Bone marrow (tissue), 2 donors: ENCODE measurements around the gene RBM24.
"Not testable (repeated sequence)": the region's sequence is repeated elsewhere in the genome, so short reads cannot be mapped to it uniquely, and the experiment has no call there.

Experiments
- DNase-seq, 2 donors: peaks; one replicate each; lab custom pipeline; 2025; lab: John Stamatoyannopoulos, UW

The RBM24 gene

GRCh38 chr6:17291778-17292177, 10.6 kb downstream of the RBM24 start:
- no peak for DNase-seq

DNA sequence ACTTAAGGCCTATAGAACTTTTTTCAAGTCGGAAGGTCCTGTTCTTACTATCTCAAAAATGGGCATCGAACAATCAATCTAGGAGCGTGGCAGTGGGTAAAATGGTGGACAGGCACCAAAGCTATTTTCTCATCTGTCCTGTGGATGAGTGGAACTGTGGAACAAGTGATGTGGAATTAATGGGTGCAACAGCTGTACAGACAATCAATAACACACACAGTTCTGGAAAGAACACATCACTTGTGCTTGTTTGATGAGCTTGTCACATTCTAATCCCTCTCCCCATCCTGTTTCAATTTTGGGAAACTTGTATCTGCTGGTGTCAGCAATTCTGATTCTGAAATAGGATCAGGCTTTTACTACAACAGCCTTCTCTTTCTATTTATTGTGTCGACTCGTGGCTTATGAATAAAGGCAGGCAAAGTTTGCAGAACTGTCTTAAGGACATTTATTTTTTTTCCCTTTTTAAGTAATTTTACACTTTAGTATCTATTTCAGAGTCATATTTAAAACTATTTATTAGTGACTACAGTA, 11.5 kb downstream of the RBM24 start:
- no peak for DNase-seq

- DNase-seq = no peak
Measured at GRCh38 chr6:17293395-17293794, 12.2 kb downstream of the RBM24 start.

DNA sequence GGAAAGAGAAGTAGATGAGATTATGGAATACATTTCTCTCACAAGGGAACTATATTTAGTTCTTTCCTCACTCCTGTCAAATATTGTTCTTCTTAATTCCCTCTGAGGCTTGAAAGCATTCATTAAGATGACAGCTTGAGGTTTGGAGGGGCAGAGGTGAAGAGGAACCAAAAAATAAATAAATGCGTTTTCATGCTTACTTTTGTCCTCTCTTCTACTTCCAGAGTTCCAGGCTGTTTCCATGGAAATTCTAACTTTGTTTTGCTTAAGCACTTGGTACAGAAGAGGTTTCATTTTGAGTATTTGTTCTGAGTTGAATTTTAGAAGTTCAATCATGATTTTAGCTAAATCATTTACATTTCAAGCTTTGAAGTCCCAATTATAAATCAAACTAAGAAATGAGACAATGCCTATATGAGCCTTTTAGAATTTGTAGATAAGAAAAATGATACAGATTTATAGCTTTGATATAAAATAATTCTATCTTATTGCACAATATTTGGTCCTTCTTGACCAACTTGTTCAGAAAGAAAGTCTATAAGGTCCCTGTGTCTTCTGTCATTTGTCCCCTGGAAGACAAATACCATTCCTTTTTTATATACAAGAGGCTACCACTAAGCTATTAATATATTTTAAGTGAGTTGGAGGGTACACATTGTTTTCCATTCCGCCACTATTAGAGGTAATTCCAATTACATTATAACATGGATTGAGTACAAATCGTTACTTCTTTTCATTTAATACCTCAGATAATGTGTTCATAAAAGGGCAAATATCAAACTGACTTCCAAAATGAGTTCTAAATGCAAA, 16.3 kb downstream of the RBM24 start:
- DNase-seq = no peak

GRCh38 chr6:17298257-17298656, 17.1 kb downstream of the RBM24 start:
- DNase-seq = no peak

- no peak for DNase-seq
Measured at GRCh38 chr6:17299222-17299621, 18.1 kb downstream of the RBM24 start.

GRCh38 chr6:17299750-17300149, 18.6 kb downstream of the RBM24 start:
- DNase-seq = no peak

DNA sequence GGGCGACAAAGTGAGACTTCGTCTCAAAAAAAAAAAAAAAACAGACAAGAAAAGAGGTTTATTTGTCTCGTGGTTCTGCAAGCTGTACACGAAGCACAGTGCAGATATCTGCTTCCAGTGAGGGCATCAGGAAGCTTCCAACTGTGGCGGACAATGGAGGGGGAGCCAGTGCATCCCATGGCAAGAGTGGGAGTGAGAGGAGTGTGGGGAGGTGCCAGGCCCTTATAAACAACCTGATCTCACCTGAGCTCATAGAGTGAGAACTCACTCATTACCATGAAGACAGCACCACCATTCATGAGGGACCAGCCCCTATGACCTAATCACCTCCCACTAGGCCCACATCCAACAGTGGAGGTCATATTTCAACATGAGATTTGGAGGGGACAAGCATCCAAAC, 19.5 kb downstream of the RBM24 start:
- DNase-seq = no peak

DNA sequence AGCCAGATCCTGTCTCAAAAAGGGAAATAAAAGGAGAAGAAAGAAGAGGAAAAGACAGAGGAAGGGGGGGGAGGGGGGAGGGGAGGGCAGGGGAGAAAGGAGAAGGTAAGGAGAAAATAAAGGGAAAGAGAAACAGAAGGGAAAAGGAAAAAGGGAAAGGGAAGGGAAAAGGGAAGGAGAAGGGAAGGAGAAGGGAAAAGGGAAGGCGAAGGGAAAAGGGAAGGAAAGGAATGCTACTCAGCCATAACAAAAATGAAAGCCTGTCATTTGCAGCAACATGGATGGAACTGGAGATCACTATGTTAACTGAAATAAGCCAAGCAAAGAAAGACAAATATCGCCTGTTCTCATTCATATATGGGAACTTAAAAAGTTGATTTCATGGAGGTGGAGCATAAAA, 22.3 kb downstream of the RBM24 start:
- no peak for DNase-seq

DNA sequence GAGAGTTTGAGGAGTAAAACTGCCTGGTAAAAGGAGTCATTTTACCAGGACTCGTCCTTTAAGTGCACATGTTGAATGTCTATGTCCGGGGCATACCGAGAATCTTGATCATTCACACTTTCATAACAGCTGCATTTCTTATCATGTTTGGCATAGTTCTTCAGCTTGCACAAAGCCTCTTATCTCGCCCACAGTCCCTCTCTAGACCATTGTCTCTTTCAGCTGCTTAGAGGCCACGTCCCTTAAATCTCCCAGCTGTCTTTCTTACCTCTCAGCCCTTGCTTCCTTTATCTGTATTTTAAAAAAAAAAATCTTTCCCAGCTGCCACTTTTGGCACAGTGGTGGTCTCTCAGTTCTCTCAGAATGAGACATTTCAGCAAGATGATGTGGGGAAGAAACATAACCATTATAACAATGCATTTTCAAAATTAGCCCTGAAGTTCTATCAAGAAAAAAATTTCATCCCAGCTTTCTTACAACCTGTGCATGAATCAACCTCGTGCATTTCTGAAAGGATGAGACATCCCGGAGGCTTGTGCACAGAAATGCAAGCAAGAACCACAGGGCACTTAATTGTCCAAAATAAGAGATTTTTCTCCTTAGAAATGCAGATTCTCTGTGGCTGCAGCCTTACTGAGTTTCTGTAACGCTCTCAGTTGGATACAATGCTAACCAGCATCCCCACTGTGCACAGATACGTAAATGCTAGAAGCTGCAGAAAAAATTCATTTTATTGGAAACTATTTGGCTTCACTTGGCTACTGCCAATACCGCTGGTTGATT, 24.2 kb downstream of the RBM24 start:
- DNase-seq = no peak

DNA sequence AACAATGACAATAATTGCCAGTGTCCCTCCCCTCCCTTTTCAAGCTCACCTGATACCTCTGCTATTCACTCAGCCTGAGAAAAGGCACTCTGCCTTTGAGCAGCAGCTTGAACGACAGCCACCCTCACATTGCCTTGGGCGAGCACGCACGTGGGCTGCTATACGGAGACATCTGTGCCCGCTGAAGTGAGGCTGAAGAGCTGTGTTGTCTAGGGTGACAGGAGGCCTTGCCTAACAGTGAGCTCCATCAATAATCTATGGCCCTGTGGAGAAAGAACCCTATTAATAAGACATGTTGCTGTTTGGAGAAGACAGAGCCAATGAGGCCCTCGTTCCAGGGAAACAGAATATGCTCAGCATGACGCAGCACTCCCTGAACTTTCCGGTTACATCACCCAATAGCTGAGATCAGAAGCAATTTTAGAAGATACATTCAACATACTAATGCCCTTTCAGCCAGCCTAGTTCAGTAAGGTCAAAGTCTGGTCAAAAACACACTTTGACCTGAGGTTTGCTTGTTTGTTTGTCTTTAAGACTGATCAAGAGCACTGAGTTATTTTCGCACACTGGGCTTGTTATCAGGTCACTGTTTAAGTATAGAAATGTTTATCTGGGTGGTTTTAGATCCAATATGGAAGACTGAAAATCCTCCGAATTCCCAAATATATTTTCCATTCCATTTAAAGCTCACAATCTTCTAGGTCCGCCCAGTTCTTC, 30.6 kb downstream of the RBM24 start:
- DNase-seq = no peak

GRCh38 chr6:17313238-17313637, 32.1 kb downstream of the RBM24 start:
- not testable (repeated sequence) for DNase-seq

DNA sequence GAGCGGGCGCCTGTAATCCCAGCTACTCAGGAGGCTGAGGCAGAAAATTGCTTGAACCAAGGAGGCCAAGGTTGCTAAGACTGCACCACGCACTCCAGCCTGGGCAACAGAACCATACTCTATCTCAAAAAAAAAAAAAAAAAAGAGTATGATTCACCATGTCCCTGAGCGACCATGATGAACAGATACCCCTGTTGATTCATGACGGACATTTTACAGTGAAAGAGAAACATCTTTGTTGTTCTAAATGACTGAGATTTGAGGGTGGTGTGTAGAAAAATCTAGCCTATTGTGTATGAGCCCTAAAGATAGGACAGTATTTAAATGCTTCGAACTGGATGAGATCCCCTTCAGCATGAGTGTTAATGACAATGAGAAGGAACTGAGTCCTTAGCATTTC, 32.8 kb downstream of the RBM24 start:
- no peak for DNase-seq

DNA sequence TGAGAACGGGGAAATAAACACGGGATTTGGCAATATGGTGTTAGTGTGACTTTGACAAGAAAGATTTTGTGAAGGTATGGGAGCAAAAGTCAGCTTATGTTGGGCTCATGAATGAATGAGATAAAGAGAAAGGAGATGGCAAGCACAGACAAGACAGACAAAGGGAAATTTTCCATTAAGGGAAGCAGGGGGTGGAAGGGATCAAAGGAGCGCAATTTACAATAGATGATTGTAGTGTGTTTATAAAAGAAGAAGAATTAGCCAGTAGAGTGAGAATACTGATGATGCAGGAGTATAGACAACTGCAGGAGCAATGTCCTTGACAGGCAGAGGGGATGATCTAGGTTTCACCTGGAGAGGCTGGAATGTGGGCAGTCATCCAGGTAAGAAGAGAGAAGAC, 34.1 kb downstream of the RBM24 start:
- DNase-seq = no peak

- no peak for DNase-seq
Measured at GRCh38 chr6:17318435-17319165, 37.4 kb downstream of the RBM24 start.

DNA sequence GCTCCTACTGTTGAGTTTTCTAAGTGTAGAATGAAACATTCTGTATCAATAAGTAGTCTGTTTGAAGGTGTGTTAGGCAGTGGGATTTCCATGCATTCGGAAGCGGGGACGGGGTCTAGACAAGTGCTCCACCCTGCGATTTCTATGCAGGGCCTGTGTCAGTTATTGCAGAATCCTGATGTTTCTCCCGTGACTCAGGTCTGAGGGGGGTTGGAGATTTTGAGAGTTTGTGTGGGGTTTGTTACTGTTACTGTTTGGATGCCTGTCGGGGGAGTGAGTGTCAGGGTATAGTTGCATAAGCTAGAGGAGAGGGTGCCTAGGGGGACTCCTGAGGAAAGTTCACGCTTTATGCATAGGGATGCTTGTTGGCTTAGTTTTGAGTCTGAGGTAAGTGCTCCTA, 39.1 kb downstream of the RBM24 start:
- not testable (repeated sequence) for DNase-seq

DNA sequence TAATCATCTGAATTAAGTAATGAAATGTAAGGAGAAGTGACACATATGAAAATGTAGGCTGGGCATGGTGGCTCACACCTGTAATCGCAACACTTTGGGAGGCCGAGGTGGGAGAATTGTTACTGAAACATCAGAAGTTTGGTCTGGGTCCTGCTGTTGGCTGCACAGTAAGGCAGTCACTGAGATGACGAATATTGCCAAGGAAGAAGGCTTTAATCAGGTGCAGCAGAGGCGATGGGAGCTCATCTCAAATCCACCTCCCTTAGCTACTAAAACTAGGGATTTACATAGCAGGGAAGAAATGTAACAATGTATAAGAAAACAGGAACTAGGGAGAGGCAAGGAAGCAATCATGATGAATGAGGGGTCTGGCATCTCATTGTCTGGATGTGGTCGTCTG, 50.1 kb downstream of the RBM24 start:
- DNase-seq = no peak

GRCh38 chr6:17334265-17334664, 53.1 kb downstream of the RBM24 start:
- no peak for DNase-seq

GRCh38 chr6:17336425-17336824, 55.3 kb downstream of the RBM24 start:
- DNase-seq = no peak

GRCh38 chr6:17339308-17339670, 58.1 kb downstream of the RBM24 start:
- DNase-seq = no peak

GRCh38 chr6:17341117-17341805, 60.1 kb downstream of the RBM24 start:
- DNase-seq = no peak
